H1 (cell line): Measurements from ENCODE around the gene SLC37A1. TPM values are rescaled to one million over a fixed set of nuclear protein-coding genes. Genes with fewer than 3 reads are reported as not detected.

Experiments
- BCL11A ChIP-seq, 2 experiments: IDR thresholded peaks; one replicate each; pipeline ENCODE4 v1.6.1; 2011; ENCODE audit warnings: low read depth in 2 of 2, low read length in 2 of 2, mild to moderate bottlenecking in 2 of 2
- CBX5 ChIP-seq: fragments of 300-800, 300-1000 bp; sonication (generic); IDR thresholded peaks from 2 replicates; pipeline ENCODE4 v1.7.1; 2016; ENCODE audit warnings: antibody characterized with exemption, low read length, low read depth
- HDAC6 ChIP-seq: IDR thresholded peaks from one replicate; pipeline ENCODE4 v1.7.1; 2012; ENCODE audit warnings: low read depth, mild to moderate bottlenecking, inconsistent platforms, low read length, moderate library complexity
- JUN ChIP-seq: IDR thresholded peaks from 2 replicates; pipeline ENCODE4 v1.6.1; 2011; ENCODE audit warnings: low read depth, mild to moderate bottlenecking, improper control_type of control experiment, low read length
- POU5F1 ChIP-seq: IDR thresholded peaks from 2 replicates; pipeline ENCODE4 v1.6.1; 2011; ENCODE audit warnings: low read depth, mild to moderate bottlenecking, low read length, moderate library complexity
- RNF2 ChIP-seq: fragments of 200-900, 300-1000 bp; sonication (generic); IDR thresholded peaks from 2 replicates; pipeline ENCODE4 v1.7.1; 2016; ENCODE audit warnings: borderline replicate concordance, low read depth, mild to moderate bottlenecking, antibody characterized with exemption, low read length; ENCODE audit not compliant: poor library complexity, severe bottlenecking; ENCODE audit errors: missing control alignments
- SUZ12 ChIP-seq: fragments of 200-600 bp; sonication (generic); IDR thresholded peaks from 2 replicates; pipeline ENCODE4 v1.6.1; 2012; ENCODE audit warnings: mild to moderate bottlenecking, inconsistent platforms, low read length, moderate library complexity, mixed read lengths
- TBP ChIP-seq: IDR thresholded peaks from 2 replicates; pipeline ENCODE4 v1.6.1; 2011; ENCODE audit warnings: low read depth, low read length, improper control_type of control experiment
- polyA plus RNA-seq, 7 experiments: library from polyadenylated mRNA; depleted of rRNA in 3 of 7; stranded (reverse) in 5 of 7; unstranded in 2 of 7; fragments of >200 nt in 5 of 7; fragments of 200-250 nt in 2 of 7; gene quantifications; 1 replicate in 5 of 7; 2 replicates in 1 of 7; 4 replicates in 1 of 7; pipeline versions ENCODE4 v1.2.1 to v1.2.3, GENCODE V29; 2011 to 2013; ENCODE audit warnings: missing spikeins in 2 of 7, mixed read lengths in 2 of 7
- total RNA-seq: library from RNA; stranded (reverse); fragmentation: NEBNext Ultra II Directional; extraction: Animal tissue kit (Norgen Biotek cat#: 25700); gene quantifications from 2 replicates; pipeline ENCODE4 v1.2.1, GENCODE V29; 2021
- TF ChIP-seq, protein P1 (sequence below): fragments of 300-600 bp; sonication (generic); IDR thresholded peaks from 2 replicates; pipeline ENCODE4 v1.7.1; 2012; ENCODE audit warnings: low read length, moderate library complexity, mild to moderate bottlenecking, inconsistent platforms; ENCODE audit not compliant: insufficient replicate concordance
- TF ChIP-seq, protein P2 (sequence below): IDR thresholded peaks from 2 replicates; pipeline ENCODE4 v1.6.1; 2012; ENCODE audit warnings: low read length, inconsistent platforms

Gene SLC37A1
- total and polyA plus RNA-seq, 2 of the 8 experiments (the other 6 are each of a cell fraction or from before 2014, with no cell fraction given), result 15.6 to 30.9 TPM

DNA sequence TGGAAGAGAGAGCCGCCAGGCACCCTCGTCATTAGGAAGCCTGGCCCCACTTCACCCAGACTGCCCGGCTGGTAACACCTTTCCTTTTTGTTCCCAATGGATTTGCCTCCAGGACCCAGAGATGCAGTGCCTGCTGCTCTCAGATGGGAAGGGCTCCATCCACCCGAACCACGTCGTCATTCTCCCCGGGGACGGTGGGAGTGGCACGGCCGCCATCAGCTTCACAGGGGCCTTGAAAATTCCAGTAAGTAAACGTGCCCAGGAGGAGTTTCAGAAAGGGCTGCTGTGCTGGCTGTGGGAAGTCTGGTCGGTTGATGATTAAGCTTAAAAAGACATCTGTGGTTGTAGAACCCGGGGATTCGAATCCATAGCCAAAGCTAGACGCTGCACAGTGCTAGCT lies 45.2 kb downstream of the SLC37A1 start (continued):
- TF ChIP-seq, protein P1, sequence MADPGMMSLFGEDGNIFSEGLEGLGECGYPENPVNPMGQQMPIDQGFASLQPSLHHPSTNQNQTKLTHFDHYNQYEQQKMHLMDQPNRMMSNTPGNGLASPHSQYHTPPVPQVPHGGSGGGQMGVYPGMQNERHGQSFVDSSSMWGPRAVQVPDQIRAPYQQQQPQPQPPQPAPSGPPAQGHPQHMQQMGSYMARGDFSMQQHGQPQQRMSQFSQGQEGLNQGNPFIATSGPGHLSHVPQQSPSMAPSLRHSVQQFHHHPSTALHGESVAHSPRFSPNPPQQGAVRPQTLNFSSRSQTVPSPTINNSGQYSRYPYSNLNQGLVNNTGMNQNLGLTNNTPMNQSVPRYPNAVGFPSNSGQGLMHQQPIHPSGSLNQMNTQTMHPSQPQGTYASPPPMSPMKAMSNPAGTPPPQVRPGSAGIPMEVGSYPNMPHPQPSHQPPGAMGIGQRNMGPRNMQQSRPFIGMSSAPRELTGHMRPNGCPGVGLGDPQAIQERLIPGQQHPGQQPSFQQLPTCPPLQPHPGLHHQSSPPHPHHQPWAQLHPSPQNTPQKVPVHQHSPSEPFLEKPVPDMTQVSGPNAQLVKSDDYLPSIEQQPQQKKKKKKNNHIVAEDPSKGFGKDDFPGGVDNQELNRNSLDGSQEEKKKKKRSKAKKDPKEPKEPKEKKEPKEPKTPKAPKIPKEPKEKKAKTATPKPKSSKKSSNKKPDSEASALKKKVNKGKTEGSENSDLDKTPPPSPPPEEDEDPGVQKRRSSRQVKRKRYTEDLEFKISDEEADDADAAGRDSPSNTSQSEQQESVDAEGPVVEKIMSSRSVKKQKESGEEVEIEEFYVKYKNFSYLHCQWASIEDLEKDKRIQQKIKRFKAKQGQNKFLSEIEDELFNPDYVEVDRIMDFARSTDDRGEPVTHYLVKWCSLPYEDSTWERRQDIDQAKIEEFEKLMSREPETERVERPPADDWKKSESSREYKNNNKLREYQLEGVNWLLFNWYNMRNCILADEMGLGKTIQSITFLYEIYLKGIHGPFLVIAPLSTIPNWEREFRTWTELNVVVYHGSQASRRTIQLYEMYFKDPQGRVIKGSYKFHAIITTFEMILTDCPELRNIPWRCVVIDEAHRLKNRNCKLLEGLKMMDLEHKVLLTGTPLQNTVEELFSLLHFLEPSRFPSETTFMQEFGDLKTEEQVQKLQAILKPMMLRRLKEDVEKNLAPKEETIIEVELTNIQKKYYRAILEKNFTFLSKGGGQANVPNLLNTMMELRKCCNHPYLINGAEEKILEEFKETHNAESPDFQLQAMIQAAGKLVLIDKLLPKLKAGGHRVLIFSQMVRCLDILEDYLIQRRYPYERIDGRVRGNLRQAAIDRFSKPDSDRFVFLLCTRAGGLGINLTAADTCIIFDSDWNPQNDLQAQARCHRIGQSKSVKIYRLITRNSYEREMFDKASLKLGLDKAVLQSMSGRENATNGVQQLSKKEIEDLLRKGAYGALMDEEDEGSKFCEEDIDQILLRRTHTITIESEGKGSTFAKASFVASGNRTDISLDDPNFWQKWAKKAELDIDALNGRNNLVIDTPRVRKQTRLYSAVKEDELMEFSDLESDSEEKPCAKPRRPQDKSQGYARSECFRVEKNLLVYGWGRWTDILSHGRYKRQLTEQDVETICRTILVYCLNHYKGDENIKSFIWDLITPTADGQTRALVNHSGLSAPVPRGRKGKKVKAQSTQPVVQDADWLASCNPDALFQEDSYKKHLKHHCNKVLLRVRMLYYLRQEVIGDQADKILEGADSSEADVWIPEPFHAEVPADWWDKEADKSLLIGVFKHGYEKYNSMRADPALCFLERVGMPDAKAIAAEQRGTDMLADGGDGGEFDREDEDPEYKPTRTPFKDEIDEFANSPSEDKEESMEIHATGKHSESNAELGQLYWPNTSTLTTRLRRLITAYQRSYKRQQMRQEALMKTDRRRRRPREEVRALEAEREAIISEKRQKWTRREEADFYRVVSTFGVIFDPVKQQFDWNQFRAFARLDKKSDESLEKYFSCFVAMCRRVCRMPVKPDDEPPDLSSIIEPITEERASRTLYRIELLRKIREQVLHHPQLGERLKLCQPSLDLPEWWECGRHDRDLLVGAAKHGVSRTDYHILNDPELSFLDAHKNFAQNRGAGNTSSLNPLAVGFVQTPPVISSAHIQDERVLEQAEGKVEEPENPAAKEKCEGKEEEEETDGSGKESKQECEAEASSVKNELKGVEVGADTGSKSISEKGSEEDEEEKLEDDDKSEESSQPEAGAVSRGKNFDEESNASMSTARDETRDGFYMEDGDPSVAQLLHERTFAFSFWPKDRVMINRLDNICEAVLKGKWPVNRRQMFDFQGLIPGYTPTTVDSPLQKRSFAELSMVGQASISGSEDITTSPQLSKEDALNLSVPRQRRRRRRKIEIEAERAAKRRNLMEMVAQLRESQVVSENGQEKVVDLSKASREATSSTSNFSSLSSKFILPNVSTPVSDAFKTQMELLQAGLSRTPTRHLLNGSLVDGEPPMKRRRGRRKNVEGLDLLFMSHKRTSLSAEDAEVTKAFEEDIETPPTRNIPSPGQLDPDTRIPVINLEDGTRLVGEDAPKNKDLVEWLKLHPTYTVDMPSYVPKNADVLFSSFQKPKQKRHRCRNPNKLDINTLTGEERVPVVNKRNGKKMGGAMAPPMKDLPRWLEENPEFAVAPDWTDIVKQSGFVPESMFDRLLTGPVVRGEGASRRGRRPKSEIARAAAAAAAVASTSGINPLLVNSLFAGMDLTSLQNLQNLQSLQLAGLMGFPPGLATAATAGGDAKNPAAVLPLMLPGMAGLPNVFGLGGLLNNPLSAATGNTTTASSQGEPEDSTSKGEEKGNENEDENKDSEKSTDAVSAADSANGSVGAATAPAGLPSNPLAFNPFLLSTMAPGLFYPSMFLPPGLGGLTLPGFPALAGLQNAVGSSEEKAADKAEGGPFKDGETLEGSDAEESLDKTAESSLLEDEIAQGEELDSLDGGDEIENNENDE, result no peak
- TF ChIP-seq SUZ12 (no peak), BCL11A (IDR thresholded peaks at IDR 0.05; ENCODE audit: low read depth in 2 of 2, low read length in 2 of 2) (no peak), CBX5 (no peak), RNF2 (no peak), TBP (no peak), HDAC6 (no peak), POU5F1 (no peak), JUN (no peak)
- TF ChIP-seq, protein P2, sequence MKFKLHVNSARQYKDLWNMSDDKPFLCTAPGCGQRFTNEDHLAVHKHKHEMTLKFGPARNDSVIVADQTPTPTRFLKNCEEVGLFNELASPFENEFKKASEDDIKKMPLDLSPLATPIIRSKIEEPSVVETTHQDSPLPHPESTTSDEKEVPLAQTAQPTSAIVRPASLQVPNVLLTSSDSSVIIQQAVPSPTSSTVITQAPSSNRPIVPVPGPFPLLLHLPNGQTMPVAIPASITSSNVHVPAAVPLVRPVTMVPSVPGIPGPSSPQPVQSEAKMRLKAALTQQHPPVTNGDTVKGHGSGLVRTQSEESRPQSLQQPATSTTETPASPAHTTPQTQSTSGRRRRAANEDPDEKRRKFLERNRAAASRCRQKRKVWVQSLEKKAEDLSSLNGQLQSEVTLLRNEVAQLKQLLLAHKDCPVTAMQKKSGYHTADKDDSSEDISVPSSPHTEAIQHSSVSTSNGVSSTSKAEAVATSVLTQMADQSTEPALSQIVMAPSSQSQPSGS, result no peak
